ENCODE data around the gene FARS2.
A peak's percentile ranks its signal among the peaks of the same experiment; 100 is the strongest.

FARS2 gene

GRCh38 chr6:5334341-5334740 lies 73.0 kb downstream of the FARS2 start:
- DNase-seq (ENCODE audit: insufficient read length) (no peak), FAIRE-seq (no peak)
- TF ChIP-seq POLR2A (IDR thresholded peaks at IDR 0.05; ENCODE audit: low read depth, low read length) = no peak
- no peak for TF ChIP-seq TAF1 (IDR thresholded peaks at IDR 0.05; ENCODE audit: borderline replicate concordance, low read depth, low read length)
- no peak for TF ChIP-seq POLR2AphosphoS5 (IDR thresholded peaks at IDR 0.05; ENCODE audit: low read depth, low read length)

GRCh38 chr6:5335020-5335419 lies 73.7 kb downstream of the FARS2 start:
- no peak for DNase-seq (ENCODE audit: insufficient read length)
- peak; percentile 92 for FAIRE-seq
- TF ChIP-seq TAF1 (IDR thresholded peaks at IDR 0.05; ENCODE audit: borderline replicate concordance, low read depth, low read length) (no peak), POLR2A (IDR thresholded peaks at IDR 0.05; ENCODE audit: low read depth, low read length) (no peak), POLR2AphosphoS5 (IDR thresholded peaks at IDR 0.05; ENCODE audit: low read depth, low read length) (no peak)

GRCh38 chr6:5337573-5337972 lies 76.3 kb downstream of the FARS2 start:
- DNase-seq (ENCODE audit: insufficient read length) (no peak), FAIRE-seq (no peak)
- TF ChIP-seq TAF1 (IDR thresholded peaks at IDR 0.05; ENCODE audit: borderline replicate concordance, low read depth, low read length) = no peak
- TF ChIP-seq POLR2A (IDR thresholded peaks at IDR 0.05; ENCODE audit: low read depth, low read length) = no peak
- TF ChIP-seq POLR2AphosphoS5 (IDR thresholded peaks at IDR 0.05; ENCODE audit: low read depth, low read length) = no peak

GRCh38 chr6:5338177-5338960 lies 77.1 kb downstream of the FARS2 start:
- peak; percentile 84 for FAIRE-seq
- DNase-seq (ENCODE audit: insufficient read length) = no peak
- TF ChIP-seq POLR2A (IDR thresholded peaks at IDR 0.05; ENCODE audit: low read depth, low read length) (no peak), TAF1 (IDR thresholded peaks at IDR 0.05; ENCODE audit: borderline replicate concordance, low read depth, low read length) (no peak), POLR2AphosphoS5 (IDR thresholded peaks at IDR 0.05; ENCODE audit: low read depth, low read length) (no peak)

GRCh38 chr6:5339786-5340185 lies 78.5 kb downstream of the FARS2 start:
- FAIRE-seq = peak; percentile 63
- TF ChIP-seq TAF1 (IDR thresholded peaks at IDR 0.05; ENCODE audit: borderline replicate concordance, low read depth, low read length) (no peak), POLR2A (IDR thresholded peaks at IDR 0.05; ENCODE audit: low read depth, low read length) (no peak), POLR2AphosphoS5 (IDR thresholded peaks at IDR 0.05; ENCODE audit: low read depth, low read length) (no peak)
- DNase-seq (ENCODE audit: insufficient read length) = no peak

- no peak for TF ChIP-seq TAF1 (IDR thresholded peaks at IDR 0.05; ENCODE audit: borderline replicate concordance, low read depth, low read length)
- TF ChIP-seq POLR2AphosphoS5 (IDR thresholded peaks at IDR 0.05; ENCODE audit: low read depth, low read length) = no peak
- no peak for TF ChIP-seq POLR2A (IDR thresholded peaks at IDR 0.05; ENCODE audit: low read depth, low read length)
- no peak for DNase-seq (ENCODE audit: insufficient read length)
- FAIRE-seq = no peak
These were observed 80.5 kb downstream of the FARS2 start for GRCh38 chr6:5341845-5342244.

- no peak for FAIRE-seq
- no peak for DNase-seq (ENCODE audit: insufficient read length)
- no peak for TF ChIP-seq TAF1 (IDR thresholded peaks at IDR 0.05; ENCODE audit: borderline replicate concordance, low read depth, low read length)
- TF ChIP-seq POLR2A (IDR thresholded peaks at IDR 0.05; ENCODE audit: low read depth, low read length) = no peak
- TF ChIP-seq POLR2AphosphoS5 (IDR thresholded peaks at IDR 0.05; ENCODE audit: low read depth, low read length) = no peak
These were observed 82.7 kb downstream of the FARS2 start for GRCh38 chr6:5343998-5344397.

GRCh38 chr6:5345324-5345723 lies 84.0 kb downstream of the FARS2 start:
- no peak for DNase-seq (ENCODE audit: insufficient read length)
- no peak for FAIRE-seq
- TF ChIP-seq POLR2AphosphoS5 (IDR thresholded peaks at IDR 0.05; ENCODE audit: low read depth, low read length) (no peak), TAF1 (IDR thresholded peaks at IDR 0.05; ENCODE audit: borderline replicate concordance, low read depth, low read length) (no peak), POLR2A (IDR thresholded peaks at IDR 0.05; ENCODE audit: low read depth, low read length) (no peak)

GRCh38 chr6:5351552-5352210 lies 90.4 kb downstream of the FARS2 start:
- FAIRE-seq = no peak
- TF ChIP-seq TAF1 (IDR thresholded peaks at IDR 0.05; ENCODE audit: borderline replicate concordance, low read depth, low read length) (no peak), POLR2AphosphoS5 (IDR thresholded peaks at IDR 0.05; ENCODE audit: low read depth, low read length) (no peak), POLR2A (IDR thresholded peaks at IDR 0.05; ENCODE audit: low read depth, low read length) (no peak)
- DNase-seq (ENCODE audit: insufficient read length) = no peak

- no peak for DNase-seq (ENCODE audit: insufficient read length)
- no peak for TF ChIP-seq POLR2AphosphoS5 (IDR thresholded peaks at IDR 0.05; ENCODE audit: low read depth, low read length)
- no peak for TF ChIP-seq POLR2A (IDR thresholded peaks at IDR 0.05; ENCODE audit: low read depth, low read length)
- TF ChIP-seq TAF1 (IDR thresholded peaks at IDR 0.05; ENCODE audit: borderline replicate concordance, low read depth, low read length) = no peak
- FAIRE-seq = no peak
These were observed 92.7 kb downstream of the FARS2 start for GRCh38 chr6:5353971-5354370.

GRCh38 chr6:5357486-5357885 lies 96.2 kb downstream of the FARS2 start:
- TF ChIP-seq TAF1 (IDR thresholded peaks at IDR 0.05; ENCODE audit: borderline replicate concordance, low read depth, low read length) = no peak
- TF ChIP-seq POLR2A (IDR thresholded peaks at IDR 0.05; ENCODE audit: low read depth, low read length) = no peak
- TF ChIP-seq POLR2AphosphoS5 (IDR thresholded peaks at IDR 0.05; ENCODE audit: low read depth, low read length) = no peak
- FAIRE-seq (no peak), DNase-seq (ENCODE audit: insufficient read length) (no peak)

GRCh38 chr6:5359417-5359816 lies 98.1 kb downstream of the FARS2 start:
- TF ChIP-seq POLR2AphosphoS5 (IDR thresholded peaks at IDR 0.05; ENCODE audit: low read depth, low read length) (no peak), POLR2A (IDR thresholded peaks at IDR 0.05; ENCODE audit: low read depth, low read length) (no peak), TAF1 (IDR thresholded peaks at IDR 0.05; ENCODE audit: borderline replicate concordance, low read depth, low read length) (no peak)
- DNase-seq (ENCODE audit: insufficient read length) (no peak), FAIRE-seq (no peak)
